ENCODE results near the gene LELP1.
"Not testable (repeated sequence)": the region's sequence is repeated elsewhere in the genome, so short reads cannot be mapped to it uniquely, and the experiment has no call there.

Gene LELP1

DNA sequence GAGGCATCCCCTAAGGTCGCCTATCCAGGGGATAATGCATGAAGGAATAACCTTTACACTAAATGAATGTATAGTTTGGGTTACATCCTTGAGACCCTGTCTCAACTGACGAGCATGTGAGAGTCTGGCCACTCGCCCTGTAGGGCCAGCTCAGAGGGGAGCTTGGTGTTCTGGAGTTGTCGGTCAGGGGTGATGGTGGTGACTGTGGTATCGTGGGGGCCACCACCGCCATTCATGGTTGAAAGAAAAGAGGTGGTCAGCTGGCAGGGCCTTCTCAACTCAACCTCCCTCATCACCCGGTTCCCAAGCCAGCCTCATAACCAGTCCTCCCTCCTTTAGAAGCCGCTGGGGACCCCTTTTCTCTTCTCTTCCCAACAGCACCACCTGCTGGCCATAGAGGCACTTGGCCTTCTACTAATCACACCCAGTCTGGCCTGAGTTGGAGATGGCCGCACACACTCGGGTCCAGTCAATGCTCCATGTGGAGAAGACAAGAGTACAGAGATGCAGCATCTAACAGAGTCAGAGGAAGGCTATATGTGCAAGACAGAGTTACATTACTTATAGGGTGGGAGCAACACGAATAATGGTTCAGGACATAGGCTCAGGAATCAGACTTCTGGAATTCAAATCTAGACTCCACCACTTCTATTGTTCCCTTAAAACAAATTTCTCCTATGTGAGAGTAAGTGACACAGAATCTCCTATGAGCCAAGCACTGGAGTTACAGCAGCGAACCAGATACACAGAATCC is 26.0 kb downstream of the LELP1 start:
- not testable (repeated sequence) for DNase-seq

DNA sequence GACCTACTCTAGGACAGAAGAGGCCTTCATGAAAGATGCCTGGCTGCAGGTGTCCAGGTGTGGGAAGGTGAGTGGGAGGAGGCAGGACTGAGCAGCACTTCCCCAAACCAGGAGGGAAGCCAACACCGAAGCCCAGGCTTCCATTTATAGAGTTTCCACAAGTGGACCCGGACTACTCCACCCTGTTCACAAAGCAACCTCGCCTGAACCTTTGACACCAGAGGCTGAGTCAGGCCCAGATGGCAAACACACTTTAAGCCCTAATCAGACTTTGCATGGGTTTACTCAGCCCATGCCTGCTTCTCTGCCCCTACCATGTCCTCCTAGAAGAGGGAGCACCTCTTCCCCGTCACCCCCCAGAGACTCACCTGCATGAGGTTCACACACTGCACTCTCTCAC is 28.1 kb downstream of the LELP1 start:
- no peak for DNase-seq

DNA sequence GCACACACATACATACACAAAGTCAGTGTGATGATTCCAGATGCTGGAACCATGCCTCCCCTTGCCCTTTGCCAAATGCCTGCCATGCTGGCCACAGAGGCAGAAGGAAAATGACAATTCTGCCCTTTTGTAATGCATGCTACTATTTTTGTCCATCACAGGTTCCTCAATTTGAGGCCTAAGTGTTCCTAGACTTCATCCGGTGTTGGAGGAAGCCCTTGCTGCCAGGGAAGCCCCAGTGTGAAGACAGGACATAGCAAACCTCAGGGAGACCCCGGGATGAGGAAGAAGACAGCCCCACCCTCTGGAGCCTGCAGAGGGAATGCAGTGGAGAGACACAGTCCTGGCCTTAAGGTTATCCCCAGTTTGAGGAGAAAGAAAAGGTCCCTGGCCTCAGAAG is 28.6 kb downstream of the LELP1 start:
- no peak for DNase-seq

DNA sequence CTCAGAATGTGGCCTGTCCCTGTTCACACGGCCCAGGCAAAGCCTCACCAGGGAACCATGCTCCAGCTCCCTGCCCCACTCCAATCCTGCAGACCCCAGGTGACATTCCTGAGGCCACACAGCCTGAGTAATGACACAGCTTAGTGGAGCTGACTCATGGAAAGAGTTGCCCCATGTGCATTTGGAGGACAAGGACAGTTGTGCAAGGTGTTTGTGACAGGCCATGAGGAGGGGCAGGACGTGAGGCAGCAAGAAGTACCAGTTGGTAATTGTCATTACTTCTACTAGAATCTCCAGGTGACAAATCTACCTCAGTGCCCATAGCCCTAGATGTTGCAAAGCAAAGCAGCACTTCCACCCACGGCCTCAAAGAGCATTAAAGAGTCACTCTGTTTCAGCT is 29.3 kb downstream of the LELP1 start:
- no peak for DNase-seq

DNA sequence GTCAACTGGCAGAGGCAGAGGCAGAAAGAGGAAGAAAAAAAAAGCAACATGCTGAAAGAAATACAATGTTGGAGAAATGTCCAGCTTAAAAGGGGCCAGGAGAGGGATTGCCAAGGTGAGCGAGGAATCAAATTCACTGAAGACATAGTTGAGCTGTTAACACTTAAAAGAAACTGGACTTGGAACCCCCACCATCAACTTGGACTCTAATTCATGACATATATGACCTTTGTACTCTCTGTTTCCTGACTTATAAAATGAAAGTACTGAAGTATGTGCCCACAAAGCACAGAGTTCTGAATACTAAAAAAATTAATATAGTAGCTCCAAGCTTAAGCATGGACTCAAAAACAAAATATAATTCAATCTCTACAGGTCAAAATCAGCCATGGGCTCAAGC is 30.2 kb downstream of the LELP1 start:
- DNase-seq: no peak

DNA sequence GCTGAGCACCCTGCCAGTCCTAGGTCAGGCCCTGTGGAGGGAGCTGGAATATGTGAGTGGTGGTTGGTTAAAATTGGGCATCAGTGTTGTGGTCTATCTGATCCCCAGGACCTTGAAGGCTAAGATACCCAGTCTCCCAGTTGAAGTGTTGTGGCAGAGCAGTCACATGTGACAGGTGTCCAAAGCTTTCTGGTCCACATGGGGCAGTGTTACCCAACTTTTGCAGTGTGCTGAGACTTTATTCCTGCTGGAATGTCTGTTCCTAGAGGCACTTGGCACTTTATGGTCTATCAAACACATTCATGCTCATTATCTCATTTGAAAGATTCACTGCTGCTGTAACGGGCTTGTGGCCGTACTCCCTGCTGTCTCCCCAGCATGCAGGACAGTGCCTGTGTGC is 35.3 kb downstream of the LELP1 start:
- no peak for DNase-seq

DNA sequence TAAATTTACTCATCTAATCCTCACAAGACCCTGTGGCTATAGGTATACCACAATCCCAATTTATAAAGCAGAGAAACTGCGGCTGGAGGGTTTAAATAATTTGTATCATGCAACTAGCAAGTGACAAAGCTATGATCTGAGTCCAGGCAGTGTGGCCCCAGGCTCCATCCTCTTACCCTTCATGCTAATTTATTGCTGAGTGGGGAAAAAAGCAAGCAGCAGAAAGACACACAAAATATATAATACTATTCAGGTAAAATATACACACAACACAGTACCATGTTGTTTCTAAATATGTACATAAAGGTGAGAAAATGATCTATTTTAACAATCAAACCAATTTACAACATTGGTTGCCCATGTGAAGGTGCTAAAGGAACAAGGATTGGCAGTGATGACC is 38.9 kb downstream of the LELP1 start:
- DNase-seq: no peak

DNA sequence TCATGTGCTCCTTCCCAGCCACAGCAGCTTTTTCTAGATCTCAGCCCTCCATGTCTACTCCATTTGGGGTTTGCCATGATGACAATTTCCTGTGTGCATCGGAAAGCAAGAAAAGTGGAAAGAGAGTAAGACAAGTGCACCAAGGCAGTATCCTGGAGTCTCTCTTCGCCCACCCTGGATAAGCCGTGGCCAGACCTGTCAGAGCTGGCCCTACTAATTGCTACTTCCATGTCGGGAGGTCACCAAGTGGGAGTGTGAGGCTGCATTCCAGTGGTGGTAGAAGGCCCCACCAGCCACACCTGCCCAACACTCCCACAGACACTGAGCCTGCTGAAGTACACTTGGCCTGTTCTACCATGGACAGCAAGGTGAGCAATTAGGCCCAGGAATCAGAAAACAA is 42.2 kb downstream of the LELP1 start:
- DNase-seq: no peak

DNA sequence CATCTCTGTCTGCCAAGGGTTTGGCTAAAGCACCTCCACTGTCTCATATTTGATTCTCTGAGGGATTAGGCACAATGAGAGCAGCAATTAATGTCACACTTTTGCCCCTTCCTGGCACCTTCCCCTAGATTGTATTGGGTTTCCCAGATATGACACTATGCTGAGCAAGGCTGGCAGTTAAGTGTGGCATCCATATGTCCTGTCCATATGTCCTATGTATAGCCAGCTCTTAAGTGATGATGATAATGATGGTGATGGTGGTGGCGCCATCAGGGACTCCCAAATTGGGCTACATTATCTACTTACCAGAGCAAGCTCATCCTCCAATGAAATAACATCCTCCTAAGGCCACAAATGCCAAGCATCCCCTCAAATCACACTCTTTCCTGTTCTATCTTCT is 42.8 kb downstream of the LELP1 start:
- DNase-seq: no peak

DNA sequence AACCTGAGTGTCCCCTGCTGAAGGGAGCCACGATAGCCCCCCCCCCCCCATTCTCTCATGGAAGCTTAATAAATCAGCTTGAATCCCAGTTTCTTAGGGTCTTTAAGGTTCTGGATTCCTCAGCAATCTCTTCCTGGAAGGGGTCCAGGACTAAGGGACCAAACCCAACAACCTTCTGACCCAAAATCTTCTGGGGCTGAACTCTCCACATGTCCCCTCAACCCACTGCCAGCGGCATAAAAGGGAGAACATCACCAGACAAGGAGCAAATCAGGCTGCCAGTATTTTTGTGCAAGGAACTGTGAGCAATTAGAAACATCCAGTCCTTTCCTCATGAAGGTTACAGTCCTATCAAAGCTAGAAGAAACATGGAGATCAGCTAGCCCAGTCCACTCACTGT is 43.6 kb downstream of the LELP1 start:
- DNase-seq: no peak

DNA sequence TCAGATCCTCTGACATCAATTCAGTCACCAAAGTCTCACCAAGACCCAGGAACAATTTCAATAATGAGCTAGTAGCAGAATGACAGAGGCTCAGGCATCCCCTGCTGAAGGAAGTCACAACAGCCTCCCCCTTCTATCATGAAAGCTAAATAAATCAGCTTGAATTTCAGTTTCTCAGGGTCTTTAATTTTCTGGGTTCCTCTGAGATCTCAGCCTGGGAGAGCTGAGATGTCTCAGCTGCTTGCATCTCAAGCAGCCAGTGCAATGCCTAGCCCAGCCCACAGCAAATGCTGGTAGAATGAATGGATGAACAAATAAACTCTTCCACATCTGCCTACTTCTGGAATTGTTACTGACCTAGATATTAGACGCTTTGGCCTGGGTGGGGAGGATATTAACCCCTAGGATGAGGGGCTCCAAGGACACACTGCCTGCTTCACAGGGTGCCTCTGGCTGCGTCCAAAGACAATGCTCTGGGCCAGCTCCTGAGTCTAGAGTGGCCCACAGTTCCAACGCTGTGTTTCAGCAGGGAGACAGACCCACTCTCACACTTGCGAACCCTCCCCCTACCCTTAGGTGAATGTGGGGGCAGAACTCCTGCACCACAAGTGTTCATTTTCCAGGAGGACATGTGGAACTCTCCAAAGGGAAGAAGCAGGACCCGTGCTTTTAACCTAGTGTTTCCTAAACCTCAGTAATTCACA is 45.1 kb downstream of the LELP1 start:
- DNase-seq: no peak

DNA sequence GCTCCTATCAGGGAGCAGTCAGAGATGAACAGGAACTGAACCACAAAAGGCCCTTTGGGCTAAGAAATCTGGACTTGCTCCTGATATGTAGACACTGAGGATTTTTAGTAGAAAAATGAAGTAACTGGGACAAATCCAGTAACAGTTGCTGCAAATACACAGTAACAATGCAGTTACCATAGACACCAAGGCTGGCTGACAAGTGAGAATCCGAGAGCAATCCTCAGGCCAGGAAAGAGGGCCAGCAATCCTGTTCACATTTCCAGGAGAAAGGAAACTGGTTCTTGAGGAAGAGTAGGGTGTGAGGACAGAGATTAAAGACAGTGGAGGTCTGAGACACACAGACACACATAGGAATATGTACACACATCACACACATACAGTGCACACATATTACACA is 46.9 kb downstream of the LELP1 start:
- DNase-seq: no peak

DNA sequence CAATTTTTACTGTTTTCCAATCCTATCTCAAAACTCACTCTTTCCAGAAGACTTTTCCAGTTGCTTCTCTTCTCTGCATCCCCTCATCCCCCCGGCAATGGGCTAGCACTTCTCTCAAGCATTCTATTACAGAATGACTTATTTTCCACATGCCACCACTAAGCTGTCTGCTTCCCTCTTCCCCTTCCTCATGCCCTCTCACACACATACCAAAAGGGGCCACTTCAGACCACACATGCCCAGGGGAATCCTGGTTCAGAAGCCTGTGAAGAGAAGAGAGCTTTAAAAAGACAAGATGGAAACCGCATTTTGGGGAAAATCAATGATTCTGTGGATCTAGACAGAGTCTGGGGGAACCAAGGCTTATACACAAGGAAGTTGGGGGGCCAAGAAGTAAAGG is 47.9 kb downstream of the LELP1 start:
- DNase-seq: no peak

DNA sequence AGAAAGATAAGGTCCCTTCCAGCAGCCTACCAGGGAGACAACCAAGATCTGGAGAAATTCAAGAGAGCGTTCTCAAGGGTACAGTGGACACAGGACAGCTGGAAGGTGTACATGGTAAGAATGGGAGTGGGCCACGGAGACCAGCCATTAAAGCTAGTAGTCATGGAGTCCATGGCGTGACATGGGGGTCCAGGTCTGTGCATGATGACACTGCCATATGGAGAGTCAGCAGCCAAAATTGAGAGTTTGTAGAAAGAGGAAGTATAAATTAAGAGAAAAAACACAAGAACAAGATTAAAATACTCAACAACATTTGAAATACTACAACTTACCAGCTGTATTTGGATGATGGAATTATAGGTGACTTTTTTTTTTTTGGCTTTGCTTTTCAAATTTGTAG is 48.3 kb downstream of the LELP1 start:
- no peak for DNase-seq

DNA sequence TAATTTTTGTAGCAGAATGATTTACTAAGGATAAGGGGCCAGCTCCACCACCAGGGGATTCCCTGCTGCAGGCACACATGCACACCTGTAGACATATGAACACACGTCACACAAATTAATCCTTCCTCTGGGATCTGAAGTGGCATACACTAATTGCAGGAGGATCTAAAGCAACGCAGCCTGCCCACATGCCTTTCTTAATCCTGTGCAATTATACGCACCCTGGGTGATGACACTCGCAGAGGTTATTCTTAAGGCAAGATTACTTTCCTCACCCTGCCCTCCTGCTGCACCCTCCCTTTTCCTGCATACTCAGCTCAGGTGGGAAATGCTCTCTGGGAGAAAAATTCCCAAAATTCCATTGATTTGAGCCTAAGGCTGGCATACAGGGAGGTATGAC is 48.8 kb downstream of the LELP1 start:
- no peak for DNase-seq

DNA sequence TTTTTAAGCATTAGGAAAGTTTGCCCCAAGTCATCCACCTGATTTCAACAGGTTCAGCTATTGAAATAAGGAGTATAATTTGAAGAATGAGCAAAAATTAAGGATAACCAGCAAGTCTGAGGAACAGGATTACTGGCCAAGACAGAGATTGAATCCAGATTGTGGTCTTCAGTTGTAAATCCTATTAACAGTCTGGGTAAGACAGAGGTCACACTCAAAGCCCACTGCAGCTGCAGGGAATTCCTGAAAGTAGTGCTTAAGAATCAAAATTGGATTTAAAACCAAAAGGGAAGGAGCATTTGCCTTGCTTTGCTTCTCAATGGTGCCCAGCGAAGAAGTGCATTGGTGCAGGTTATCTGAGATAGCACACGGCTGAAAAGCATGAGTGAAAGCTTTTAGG is 49.8 kb downstream of the LELP1 start:
- DNase-seq: no peak

DNA sequence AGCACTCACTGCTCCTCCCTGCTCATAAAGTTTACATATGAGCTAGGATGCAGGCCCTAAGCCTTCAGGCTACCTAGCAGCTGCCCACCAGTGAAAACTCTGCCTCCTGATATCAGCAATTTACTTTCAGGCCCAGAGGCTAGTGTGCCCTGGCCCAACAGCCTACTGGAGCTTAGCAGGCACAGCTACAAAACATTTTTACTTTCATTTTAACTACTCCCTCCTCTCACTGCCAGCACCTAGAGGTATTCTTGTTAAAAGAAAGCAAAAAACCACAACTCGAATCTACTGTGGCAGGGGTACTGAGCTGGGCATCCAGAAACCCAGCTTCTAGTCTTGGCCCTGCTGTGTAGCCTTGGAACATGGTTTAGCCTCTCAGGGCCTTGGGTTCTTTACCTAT is 50.5 kb downstream of the LELP1 start:
- no peak for DNase-seq
